Retina (tissue), 1 donor: ENCODE measurements around the gene IMMP2L.

ENCODE experiments used
- DNase-seq: peaks from one replicate; pipeline ENCODE4 v3.0.0-alpha.2; 2016

Gene IMMP2L

DNA sequence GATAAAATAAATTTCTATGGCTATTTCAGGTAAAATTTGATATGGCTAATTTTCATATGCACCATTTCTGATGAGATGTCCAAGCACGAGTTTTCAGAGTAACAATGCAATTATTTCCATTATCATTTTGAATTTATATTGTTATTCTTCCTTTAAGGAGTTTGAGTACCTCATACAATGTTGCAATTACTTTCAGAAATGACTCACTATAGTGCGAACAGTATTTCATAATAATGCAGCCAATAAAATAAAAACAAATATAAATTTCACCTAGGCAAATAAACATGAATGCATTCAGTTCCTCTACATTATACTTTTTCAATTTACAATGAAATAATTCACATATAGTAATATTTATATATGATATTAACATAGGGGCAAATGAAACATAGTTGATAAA lies 550.1 kb downstream of the IMMP2L start:
- no peak for DNase-seq

DNA sequence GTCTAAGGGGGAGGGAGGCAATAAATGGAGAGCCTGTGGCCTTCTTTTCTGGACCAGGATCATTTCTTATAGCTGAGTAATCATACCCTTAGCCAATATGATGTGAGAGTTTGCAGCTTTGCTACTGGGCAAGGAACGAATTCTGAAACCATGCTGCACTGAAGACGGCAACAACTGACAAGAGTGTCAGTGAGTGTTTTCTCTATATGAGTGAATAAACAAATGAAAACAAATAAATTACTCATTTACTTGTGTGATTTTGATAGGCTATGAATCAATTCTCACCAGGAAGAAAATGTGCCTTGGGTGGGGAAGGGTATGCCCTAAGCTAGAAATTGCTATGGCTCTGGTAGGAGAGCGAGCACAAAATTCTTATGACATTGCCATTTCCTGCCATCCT lies 550.8 kb downstream of the IMMP2L start:
- no peak for DNase-seq

DNA sequence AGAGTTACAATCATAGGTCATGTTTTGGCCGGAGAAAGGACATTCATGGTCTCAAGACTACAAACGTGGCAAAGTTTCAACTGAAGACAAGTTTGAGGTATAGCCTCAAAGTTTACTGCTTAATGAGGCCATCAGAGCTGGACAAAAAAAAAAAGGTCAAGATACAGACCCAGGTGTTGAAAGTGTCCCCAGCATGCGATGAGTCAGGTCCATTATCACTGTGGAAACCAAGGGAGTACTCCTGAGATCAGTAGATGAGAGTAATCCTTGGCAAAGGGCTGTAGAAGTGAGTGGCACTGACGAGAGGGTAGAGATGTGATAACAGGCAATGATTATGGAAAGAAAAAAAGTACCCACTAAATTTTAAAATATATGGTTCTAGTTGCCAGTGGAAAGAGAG lies 551.5 kb downstream of the IMMP2L start:
- DNase-seq = no peak

DNA sequence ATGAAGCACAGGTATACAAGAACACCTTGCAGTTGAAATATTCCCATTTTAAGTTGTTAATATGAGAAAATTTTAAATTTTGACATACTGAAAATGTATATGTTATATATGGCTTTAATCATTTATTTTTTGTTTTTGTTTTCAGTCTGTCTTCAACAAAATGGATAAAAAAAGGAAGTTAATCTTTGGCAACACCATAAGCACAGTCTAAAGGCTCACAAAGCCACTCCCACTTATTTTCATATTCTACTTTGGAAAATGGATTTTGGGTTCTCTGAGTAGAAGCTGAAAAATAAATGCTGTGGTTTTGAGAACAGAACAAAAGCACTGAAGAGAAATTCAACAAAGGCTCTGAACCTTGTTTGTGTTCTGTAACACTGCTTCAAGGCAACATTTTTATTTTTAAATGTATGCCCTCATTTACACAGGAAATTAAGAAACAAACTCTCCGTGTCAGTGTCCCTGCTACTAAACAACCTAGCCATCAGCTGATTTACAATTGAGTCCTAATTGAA lies 552.7 kb downstream of the IMMP2L start:
- DNase-seq = no peak

DNA sequence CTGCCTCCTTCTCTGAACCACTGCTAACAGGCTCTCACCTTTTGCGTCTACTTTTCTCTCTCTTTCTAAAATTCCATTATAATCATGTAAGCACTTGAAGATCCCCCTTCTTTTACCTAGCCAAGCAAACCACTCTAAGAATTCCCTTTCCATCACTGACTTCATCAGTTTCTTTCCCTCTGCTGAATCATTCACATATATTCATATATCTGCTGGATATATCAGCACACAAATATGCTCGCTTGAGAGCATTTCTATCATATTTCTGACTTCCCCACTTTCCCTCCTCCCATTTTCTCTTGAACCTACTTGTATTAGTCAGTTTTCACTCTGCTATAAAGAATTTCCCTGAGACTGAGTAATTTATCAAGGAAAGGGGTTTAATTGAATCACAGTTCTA lies 555.6 kb downstream of the IMMP2L start:
- DNase-seq = no peak

DNA sequence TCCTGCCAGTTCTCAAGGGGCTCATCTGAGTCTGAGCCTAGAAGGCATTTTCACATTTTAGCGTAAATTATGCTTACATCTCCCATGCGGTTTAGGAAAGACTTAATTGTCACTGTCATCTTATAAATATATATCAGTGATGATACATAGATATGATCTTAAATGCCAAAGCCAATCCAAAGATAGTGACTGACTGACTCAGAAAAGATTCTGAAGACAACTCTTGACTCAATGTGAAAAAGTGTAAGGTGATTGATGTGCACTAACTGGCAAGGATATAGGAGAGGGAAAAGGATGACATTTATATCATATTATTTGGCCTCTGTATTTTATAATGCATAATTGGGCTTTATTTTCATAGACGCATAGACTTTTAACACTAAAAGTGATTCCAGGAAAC lies 556.3 kb downstream of the IMMP2L start:
- no peak for DNase-seq

DNA sequence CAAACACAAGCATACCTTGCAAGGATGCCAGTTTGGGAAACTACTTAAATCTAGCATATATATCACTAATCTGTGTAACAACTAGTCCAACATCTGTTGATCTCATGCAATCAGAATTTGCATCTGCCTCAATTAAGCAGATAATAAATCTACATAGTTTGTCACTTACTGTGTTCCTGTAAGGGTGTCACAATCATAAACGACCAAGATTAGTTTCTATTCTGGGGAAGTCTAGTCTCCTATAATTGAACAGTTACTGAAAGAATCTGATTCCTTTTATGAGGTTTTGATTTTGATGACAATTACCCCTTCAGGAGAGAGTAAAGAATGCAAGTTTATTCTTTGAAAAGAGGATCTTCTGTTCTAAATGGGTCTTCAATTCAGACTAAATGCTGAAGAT lies 556.8 kb downstream of the IMMP2L start:
- DNase-seq = no peak

DNA sequence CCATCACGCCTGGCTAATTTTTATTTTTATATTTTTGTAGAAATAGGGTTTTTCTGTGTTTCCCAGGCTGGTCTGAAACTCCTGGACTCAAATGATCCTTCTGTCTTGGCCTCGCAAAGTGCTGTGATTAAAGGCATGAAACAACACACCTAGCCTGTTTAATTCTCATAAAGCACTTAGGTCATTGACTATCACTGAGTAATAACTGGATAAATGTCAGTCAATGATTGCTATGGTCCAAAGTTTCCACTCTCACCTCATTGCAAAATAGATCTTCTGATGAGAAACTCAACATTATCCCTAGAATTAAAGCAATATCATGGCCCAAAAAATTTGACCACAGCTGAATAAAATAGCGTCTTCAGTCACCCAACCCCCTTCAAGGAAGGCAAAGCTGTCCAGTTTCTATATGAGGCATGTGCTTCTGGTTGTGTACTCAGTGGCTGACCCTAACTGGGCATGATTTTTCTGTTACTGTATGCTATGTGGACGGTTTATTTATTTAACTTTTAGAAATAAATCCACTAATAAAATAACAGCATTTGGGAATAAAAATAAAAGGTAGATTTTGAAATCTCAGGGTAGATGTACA lies 557.9 kb downstream of the IMMP2L start:
- no peak for DNase-seq

DNA sequence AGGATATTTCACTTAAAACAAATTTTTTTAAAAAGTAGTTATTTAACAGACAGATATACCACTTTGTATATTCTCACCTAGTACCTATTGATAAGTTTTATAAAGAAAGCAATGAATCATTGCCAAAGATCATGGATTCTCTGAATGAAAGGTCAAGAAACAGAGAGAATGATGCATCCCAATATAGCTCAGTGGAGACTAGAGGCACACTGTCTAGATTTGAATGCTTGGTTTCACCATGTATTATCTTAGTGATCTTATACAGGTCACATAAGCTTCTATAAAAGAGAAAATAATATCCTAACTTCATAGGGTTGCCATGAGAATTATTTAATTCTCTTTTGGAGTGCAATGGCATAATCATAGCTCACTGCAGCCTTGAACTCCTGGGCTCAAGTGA lies 558.4 kb downstream of the IMMP2L start:
- no peak for DNase-seq

DNA sequence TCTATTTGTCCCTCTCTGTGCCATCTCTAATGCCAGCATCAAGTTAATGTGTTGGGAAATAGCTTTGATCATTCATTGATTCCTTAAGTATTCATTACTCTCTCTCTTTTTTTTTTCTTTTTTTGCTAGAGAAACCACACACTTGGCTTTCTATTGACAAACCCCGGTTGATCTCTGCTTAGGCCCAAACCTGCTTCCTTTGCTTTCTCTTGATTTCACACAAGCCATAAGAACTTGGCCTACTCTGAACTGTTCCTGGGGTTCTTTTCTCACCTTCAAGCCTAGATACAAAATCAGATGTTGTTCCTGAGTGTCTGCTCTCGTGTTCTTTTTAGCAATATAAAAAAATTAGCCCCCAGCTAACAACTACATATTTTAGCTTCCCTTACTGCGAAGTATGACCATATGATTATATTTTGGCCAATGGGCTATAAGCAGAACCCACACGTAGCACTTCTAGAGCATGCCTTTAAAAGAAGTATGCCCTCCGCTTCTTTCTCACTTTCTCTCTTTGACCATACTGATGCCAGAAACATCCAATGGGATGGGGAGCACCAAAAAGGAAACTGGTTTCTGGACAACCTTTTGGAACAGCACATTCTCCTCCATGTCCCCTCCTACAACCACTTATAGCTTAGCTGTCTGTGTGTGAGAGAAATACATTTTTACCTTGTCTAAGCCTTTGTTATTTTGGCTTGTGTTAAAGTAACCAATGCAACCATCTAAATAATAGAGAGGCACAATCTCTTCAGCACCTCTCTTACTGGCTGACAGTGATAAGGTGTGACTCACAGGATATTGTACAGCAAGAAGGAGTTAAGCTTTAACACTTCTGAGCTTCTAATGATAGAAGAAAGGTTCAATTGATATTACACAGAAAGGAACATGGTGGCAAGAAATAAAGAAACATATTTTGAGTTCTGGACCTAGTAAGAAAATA lies 568.0 kb downstream of the IMMP2L start:
- DNase-seq = no peak

DNA sequence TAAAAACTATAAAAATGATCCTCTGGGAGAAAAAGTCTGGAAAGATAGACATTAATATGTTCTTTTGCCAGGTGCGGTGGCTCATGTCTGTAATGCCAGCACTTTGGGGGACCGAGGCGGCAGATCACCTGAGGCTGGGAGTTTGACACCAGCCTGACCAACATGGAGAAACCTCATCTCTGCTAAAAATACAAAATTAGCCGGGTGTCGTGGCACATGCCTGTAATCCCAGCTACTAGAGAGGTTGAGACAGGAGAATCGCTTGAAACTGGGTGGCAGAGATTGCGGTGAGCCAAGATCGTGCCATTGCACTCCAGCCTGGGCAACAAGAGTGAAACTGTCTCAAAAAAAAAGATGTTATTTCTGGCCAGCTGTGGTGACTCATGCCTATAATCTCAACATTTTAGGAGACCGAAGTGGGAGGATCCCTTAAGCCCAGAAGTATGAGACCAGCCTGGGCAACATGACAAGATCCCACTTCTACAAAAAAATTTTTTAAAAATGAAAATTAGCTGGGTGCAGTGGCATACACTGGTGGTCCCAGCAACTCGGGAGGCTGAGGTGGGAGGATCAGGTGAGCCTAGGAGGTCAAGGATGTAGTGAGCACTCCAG lies 573.3 kb downstream of the IMMP2L start:
- no peak for DNase-seq

DNA sequence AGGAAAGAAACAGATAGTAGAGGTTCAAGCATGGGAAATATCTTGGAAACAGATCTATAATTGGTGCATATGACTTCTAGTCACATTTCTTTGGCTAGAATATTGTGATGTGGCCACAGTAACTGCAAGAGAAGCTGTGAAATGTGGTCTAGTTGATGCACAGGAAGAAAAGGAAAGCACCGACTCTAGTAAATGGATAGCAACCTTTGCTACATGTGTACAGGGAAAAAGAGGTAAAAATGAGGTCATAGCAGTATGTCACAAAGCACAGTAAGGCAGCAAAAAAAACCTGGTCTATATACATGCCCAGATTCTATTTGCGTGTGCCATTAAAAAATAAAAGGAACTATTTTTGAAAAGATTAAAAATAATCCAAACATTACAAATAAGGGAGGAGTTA lies 573.9 kb downstream of the IMMP2L start:
- DNase-seq = no peak

DNA sequence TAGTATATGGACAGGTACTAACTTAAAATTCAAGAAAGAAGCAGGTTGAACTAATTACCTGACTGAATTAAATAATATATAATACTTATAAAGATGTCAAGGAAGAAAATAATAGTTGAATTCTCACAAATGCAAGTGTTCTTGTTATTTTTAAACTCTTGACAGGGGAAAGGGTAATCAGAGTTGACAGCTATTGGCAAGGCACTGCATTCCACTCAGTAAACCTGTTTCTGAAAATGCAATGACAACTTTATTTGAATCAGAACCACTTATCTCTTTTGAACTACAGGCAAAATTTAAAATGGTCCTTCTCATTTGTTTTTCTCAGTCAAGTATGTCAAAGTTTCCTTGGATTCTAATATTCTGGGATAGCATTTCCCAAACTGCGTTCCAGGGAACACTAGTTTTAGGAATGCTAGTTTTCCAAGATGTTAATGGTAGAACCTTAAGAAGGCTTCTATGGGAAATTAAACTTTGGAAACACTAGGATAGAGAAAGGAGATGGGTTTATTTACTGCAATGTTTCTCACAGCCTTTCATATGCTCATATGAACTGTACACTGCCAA lies 575.1 kb downstream of the IMMP2L start:
- no peak for DNase-seq

DNA sequence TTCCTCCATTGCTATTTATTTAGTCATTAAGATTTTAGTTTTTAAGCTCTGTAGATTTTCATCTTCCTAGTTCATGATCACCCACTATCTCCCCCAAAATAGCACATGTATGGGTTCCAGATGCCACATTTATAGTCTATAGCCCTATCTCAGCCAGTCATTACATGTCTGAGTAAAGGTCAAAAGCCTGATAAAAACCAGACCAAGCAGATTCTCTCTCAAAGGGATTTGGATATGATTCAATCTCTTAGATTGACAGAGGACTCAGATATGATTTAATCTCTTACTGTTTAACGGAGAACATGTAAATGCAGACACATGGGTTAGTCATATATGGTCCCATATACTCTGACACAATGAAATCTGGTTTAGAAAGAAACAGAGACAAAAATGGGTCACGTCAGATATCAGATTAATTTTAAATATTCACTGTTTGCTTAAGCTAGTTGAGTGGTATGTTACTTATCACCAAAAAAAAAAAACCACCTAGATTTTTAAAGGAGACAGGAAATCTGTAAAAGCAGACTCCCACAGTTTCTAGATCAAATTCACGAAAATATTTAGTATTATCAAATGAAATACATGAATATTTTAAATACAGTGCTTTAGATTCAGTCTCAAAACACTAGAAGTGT lies 578.4 kb downstream of the IMMP2L start:
- DNase-seq = no peak

DNA sequence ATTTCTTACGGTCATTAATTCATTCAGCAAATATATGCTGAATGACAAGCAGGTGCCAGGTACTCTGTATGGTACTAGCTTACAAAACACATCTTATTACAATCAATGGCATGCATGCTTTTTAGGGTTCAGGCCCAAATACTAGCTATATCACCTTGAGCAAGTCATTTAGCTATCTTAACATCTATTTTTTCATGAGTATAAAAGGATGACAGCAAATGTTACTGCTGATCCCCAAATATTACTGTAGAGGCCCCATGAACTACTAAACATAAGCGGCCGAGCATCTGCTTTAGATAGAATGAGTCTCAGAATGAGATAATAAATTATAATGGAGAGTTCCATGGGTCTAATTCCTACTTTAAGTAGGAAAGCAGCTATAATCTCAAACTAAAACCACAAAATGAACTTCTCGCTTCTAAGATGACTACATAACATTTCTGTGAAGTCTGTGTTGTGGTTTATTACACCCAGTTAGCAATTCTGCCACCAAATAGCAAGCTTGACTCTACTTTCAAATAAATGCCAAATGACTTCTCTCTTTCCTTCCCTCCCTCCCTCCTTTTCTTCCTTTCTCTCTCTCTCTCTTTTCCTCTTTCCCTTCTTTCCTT lies 585.1 kb downstream of the IMMP2L start:
- DNase-seq = no peak

DNA sequence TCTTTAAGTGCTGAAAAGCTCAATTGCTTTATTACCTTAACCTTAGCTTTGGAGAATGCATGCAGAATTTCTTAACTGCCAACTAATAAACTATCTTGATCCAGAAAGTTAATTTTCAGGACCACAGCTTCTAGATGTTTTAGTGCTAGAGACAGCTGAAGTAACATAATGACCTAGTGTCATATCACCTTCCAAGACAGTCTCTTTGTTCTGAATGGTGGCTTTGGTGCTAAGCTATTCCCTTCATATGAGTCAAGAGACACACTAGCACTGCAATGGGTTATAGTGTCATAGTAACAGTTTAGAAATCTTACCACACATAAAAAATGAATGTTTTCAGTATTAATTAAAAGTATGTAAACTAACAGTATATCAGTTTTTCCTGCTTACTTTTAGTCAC lies 586.8 kb downstream of the IMMP2L start:
- no peak for DNase-seq

DNA sequence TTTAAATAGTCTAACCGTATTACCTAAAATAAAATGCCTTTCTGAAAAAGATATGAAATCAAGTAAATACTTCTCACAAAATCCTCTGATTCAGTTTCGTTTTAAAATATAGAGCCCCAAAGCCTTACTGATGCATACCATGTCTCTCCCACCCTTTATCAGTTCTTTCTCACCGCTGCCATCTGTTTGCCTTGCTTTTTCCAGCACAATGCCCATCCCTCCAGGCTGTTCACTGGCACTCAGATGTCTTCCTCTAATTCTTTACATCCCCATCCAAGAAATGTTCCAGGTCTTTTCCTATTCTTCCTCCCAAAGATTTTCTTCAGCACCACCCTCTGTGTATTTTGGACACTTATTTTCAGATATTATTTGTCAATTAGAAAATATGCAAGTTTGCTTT lies 587.9 kb downstream of the IMMP2L start:
- no peak for DNase-seq

DNA sequence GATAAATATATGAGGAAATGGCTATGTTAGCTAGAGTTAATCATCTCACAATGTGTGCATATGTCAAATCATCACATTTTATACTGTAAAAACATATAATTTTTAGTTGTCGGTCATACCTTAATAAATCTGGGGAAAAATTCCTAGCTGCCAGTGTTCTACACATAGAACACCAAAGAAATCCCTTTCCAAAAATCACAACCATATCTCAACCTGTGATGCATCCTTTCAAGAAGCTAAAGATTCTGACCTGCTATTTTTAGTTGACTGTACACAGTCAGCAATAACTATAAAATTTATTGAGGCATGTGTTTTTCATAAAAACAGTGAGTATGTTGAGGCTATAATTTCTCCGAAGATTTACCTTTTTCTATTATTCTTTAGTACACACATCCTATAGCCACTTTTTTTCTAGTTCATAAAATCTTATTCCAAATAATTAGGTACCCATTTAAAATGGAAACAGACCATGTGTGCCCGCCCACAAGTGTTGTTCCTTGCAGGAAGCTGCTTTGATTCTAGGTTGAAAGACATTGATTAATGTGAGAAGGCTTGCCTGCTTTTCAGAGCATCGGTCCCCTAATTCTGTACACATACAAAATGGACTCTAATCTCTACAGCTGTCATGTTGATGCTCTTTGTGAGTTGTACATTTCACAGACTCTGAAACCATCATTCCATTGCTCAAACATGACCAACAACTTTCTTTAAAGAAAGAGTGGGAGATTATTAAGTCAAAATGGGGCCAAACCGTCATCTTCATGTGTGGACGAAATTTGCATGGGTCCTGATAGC lies 588.9 kb downstream of the IMMP2L start:
- no peak for DNase-seq

DNA sequence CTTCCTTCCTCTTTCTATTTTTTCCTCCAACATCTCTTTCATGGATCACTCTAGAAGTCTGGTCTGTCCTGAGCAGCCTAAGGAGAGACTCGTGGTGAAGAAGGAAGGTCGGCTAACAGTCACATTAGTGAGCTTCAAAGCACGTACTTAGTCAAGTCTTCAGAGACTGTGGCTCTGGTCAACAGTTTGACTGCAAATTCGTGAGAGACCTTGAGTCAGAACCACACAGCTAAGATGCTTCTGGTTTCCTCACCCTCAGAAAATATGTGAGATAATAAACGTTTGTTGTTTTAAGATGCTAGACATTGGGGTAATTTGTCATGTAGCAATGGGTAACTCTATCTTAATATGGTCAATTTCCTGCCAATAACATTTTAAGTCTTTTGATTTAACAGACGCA lies 597.5 kb downstream of the IMMP2L start:
- no peak for DNase-seq

DNA sequence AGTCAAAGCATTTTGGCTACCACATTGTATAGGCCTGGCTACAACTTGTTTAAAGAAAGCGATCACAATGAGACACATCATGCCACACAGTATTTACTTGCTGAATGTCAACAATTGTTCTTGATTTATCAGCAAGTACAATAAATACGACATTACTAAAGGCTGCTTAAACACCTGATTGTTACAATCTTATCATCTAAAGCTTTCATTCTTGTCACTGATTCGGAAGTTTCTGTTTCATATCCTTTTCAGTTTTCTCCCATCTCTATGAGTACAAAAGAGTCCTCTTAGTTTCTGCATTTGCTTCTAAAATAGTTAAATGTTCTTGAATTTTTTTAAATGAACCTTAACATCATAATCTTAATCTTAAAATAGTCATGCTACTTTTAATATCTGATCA lies 599.5 kb downstream of the IMMP2L start:
- DNase-seq = no peak

DNA sequence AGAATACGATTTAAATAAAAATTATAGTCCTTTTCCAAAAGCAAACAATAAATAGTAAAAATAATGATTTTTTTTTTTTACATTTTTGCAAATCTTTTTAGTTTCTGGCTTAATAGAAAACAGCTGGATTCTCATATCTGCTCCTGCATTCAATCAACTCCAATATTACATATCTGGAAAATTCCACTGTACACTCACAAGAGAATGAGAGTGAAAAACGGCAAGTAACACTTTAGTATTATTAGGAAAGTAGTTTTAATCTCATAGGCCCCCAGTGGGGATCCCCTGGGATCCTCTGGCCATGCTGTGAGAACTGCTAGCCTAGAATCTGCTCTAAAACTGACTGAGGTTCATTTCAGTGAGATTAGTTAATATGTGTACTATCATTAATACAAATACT lies 599.9 kb downstream of the IMMP2L start:
- DNase-seq = no peak

DNA sequence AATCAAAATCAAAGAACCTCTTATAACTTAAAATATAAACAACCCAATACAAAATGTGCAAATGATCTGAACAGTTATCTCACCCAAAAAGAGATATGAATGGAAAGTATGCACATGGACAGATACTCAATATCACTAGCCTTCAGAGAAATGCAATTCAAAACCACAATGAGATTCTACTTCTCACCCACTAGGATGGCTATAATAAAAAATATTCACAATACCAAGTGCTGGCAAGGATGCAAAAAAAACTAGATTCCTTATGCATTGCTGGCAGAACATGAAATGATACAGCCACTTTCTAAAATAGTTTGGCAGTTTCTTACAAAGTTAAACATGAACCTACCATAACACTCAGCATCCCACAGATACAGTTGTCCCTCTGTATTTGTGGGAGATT lies 601.5 kb downstream of the IMMP2L start:
- no peak for DNase-seq
